Activated CD4-positive, CD25-positive, alpha-beta regulatory T cell treated with anti-CD3 and anti-CD28 coated beads, Interleukin-2, amount 50 U/mL, for 16 hours (primary cell): Measurements from ENCODE around the gene LYRM2.

Experiments
- DNase-seq: peaks from one replicate; pipeline ENCODE4 v3.0.0-alpha.2; 2020; ENCODE audit warnings: low read depth, low spot score

Gene LYRM2

DNA sequence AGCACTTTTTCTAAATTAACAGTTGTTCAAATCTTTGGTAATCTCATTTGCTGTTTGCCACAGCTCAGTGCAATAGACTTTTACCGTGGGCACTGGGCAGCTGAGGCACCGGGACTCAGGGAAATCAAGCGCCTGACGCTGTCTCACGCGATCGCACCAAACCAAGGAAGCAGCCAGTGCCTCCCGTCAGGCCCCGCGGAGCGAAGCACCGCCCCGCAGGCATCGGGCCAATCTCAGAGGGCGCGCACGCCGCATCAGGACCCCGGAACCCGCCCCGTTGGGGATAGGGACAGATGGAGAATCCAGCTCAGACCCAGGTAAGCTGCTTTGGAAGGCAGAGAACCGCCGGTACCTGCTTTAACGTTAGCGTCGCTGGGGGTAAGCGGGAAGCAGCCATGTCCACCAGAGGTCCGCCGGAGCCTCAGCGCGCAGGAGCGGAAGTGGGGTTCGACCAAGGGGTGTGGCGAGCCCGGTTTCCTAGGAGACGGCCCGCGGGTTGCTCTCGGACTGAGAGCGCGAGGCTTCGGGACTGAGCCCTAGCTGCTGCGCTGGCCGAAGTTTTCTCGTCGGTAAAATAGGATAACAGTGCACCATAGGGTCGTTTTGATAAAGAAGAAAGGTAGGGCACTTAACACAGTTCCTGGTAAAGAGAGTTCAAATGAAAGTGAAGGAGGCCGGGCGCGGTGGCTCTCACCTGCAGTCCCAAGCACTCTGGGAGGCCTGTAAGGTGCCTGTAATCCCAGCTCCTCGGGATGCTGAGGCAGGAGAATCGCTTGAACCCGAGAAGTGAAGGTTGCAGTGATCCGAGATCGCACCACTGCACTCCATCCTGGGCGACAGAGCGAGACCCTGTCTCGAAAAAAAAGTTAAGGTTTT, at the start of gene LYRM2:
Gene LYRM2, minus strand, starts transcription at position 428 of the 876 bp plus-strand sequence. Its CDS starts 31 bp downstream, at position 397.
- DNase-seq = peak; percentile 87

GRCh38 chr6:89688328-89688727, 49.8 kb upstream of the LYRM2 start:
- no peak for DNase-seq

GRCh38 chr6:89685311-89685710, 46.8 kb upstream of the LYRM2 start:
- DNase-seq = no peak

GRCh38 chr6:89682991-89683390, 44.4 kb upstream of the LYRM2 start:
- no peak for DNase-seq

- no peak for DNase-seq
Measured at GRCh38 chr6:89681983-89682564, 43.5 kb upstream of the LYRM2 start.

DNA sequence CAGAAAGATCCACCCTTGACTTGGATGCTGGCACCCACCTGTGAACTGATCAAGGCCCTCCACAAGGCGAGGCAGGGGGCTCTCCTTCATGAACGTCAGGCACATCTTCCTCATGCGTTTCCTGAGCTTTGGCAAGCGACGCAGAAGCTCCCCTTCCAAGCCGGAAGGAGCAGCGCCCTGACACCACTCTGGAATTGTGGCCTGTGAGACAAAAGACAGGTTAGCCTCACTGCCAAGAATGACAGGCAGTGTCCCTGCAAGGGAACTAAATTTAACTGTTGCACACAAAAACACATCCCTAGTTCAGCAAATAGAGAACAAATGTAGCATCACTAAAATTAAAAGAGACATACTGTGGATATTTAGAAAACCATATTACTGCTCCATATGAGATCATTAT, 42.0 kb upstream of the LYRM2 start:
- no peak for DNase-seq

GRCh38 chr6:89680150-89680549, 41.6 kb upstream of the LYRM2 start:
- no peak for DNase-seq

GRCh38 chr6:89679215-89680120, 40.9 kb upstream of the LYRM2 start:
- DNase-seq = no peak

GRCh38 chr6:89678531-89678930, 40.0 kb upstream of the LYRM2 start:
- no peak for DNase-seq

DNA sequence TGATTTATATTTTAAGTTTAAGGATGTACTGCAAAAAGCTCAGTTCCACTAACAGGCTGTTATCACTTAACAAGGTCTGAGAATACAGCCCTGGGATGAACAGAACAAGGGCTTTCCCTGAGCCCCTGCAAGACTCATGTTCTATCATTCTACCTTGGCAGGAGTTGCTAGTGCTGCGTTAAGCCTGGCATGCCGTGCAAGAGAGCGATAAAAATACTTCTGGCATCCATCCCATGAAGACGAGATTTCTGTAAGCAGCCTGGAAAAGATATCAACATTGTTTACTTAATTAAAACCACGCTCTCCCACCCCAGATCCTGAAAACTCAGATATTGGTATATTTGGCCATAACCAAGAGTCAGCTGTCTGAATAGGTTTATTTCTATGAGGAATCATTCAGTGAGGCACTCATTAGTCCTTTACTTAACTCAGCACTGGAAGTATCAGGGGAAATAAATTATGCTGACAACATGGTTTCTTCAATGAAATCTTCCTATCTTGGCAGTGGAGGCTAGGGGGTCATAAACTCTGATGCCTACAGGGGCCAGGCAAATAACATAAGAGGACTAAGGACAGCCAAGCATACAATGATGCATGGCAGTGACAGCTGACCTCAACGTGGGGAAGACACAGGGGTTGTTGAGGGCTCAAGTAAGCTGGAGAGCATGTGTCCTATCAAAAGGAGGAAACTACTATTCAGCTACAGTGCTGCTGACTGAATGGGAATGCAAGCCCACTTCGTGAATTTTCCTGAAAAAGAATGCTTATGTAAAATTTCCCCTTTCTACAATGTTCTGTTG, 37.6 kb upstream of the LYRM2 start:
- no peak for DNase-seq

DNA sequence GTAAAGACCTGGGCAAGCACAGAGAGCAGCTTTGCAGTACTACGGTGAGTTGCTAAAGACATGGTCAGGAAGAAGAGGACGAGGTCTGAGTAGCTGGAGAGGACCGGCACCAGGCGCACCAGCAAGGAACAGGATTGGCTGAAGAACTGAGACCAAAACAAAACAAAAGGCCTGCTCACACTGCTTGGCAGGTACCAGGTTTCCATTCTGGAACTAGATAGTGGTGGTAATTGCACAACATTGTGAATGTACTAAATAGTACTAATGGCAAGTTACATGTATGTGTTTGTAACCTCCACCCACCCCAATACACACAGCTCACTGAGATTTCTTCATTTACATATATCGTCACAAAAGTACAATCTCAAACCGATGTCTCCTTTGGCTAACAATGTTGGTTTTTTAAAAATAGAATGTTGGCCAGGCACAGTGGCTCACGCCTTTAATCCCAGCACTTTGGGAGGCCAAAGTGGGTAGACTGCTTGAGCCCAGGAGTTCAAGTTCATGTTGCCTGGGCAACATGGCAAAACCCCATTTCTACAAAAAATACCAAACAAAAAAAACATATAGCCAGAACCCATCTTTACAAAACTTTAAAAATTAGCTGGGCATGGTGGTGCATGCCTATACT, 32.5 kb upstream of the LYRM2 start:
- no peak for DNase-seq

GRCh38 chr6:89669002-89669401, 30.5 kb upstream of the LYRM2 start:
- no peak for DNase-seq

DNA sequence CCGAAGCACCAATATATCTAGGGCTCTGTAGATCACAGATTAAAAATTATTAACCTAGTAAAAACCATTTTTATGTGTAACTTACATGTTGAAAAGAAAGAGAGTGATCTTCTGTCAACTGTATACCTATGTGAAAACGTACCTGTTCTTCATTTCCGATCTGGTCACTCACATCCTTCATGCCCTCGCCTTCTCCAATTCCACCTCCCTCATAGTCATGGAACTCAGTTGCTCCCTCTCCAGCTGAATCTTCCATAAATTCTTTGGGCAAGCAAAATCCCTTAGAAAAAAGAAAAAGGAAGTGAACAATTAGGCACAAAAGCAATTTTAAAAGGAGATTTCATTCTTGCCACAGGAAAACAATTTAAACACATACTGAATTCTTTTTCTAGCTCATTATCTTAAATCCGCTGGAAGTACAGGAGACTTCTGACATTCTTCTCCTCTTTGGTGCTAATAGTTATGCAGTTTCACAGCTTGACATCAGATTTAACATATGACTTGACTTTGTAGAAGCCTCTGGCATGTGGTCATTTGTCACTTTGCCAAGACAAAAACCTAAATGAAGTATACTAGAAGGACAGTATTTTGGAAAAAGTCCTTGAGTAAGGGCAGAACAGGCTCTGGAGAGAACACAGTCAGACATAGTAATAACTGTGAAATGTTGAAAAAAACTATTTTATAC, 29.5 kb upstream of the LYRM2 start:
- DNase-seq = no peak

GRCh38 chr6:89662659-89663223, 24.2 kb upstream of the LYRM2 start:
- no peak for DNase-seq

DNA sequence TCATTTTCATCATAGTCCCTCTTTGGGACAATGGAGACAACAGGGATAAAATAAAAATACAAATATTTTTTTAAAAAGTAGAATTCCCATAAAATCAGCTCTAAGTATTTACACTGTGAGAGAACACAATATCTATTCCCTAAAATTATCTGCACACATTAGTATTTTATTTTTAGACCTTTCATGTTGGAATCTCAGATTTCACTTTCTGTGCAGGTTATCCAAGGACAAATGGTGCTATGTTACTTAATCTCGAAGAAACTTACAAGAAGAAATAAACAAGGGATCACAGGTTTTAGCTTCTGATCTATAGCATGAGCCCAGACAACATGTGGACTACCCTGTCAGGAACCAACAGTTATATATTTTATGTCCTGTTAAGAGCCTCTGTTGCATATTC, 23.0 kb upstream of the LYRM2 start:
- DNase-seq = no peak

DNA sequence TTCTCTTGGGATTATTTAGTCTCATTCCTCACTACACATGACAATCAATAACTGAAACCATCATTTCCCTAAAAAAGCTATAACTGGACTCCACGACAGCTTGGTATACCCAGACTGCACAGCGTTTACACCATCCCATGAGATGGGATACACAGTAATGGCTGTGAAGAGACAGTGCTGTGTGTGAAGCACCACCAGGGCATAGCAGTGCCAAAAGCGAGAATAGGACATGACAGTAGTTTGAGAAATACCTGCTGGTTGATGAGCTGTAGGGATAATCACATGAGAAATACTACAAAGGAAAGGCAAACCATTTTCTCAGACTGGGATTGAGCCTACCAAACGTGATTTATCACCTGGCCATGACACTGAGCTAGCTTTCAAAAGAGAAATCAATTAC, 22.4 kb upstream of the LYRM2 start:
- DNase-seq = no peak

- DNase-seq = no peak
Measured at GRCh38 chr6:89657445-89658158, 19.1 kb upstream of the LYRM2 start.

DNA sequence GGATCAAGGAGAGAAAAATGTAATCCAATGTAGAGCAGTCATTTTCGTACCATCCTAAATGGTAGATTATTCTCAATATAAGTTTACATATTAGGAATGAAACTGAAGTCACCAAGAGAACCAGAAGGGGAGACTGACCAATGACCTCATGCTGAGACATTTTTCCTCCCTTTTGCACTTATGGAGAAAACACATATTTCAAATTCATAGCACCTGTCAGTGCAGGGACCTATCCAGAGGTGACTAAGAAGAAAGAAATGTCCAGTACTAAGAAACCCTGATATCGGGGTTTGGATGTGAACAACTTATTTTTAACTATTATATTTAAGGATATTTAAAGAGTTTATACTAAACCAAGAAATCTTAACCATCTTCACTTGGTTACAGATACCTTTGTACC, 16.6 kb upstream of the LYRM2 start:
- no peak for DNase-seq

GRCh38 chr6:89650579-89650978, 12.0 kb upstream of the LYRM2 start:
- DNase-seq = no peak
